KMS-11 (cell line): ENCODE results near the gene CLDN7.

Experiments
- H2AFZ ChIP-seq: fragments of 200-600 bp; sonication (generic); 2 replicates; pipeline ENCODE4 v1.6.1; 2016; ENCODE audit warnings: antibody characterized with exemption, mixed run types, low read depth
- H3K27ac ChIP-seq: fragments of 200-600 bp; sonication (generic); 2 replicates; pipeline ENCODE4 v1.6.1; 2016; ENCODE audit warnings: mild to moderate bottlenecking, mixed run types
- H3K27me3 ChIP-seq: fragments of 200-600 bp; sonication (generic); 2 replicates; pipeline ENCODE4 v1.6.1; 2017; ENCODE audit warnings: mild to moderate bottlenecking, low read depth, mixed run types, moderate library complexity; ENCODE audit not compliant: insufficient read depth
- H3K36me3 ChIP-seq: fragments of 200-600 bp; sonication (generic); 2 replicates; pipeline ENCODE4 v1.6.1; 2017; ENCODE audit warnings: mild to moderate bottlenecking, mixed run types; ENCODE audit not compliant: insufficient read depth
- H3K4me1 ChIP-seq: fragments of 200-600 bp; sonication (generic); 2 replicates; pipeline ENCODE4 v1.6.1; 2016; ENCODE audit warnings: mild to moderate bottlenecking, low read depth, mixed run types; ENCODE audit not compliant: poor library complexity, severe bottlenecking
- H3K4me2 ChIP-seq: fragments of 200-600 bp; sonication (generic); 2 replicates; pipeline ENCODE4 v1.7.0; 2016; ENCODE audit warnings: mild to moderate bottlenecking, mixed run types
- H3K4me3 ChIP-seq: fragments of 200-600 bp; sonication (generic); IDR thresholded peaks from 2 replicates; pipeline ENCODE4 v1.6.1; 2017; ENCODE audit warnings: low read depth, low read length, mixed read lengths; ENCODE audit not compliant: insufficient read depth
- H3K79me2 ChIP-seq: fragments of 200-600 bp; sonication (generic); 2 replicates; pipeline ENCODE4 v1.6.1; 2016; ENCODE audit warnings: low read depth, mixed run types; ENCODE audit not compliant: insufficient read depth
- H3K9ac ChIP-seq: fragments of 200-600 bp; sonication (generic); 2 replicates; pipeline ENCODE4 v1.6.1; 2016; ENCODE audit warnings: mild to moderate bottlenecking, mixed run types
- H4K20me1 ChIP-seq: fragments of 200-600 bp; sonication (generic); 2 replicates; pipeline ENCODE4 v1.6.1; 2016; ENCODE audit warnings: mild to moderate bottlenecking, mixed run types; ENCODE audit not compliant: insufficient read depth
- CTCF ChIP-seq: fragments of 200-600 bp; sonication (generic); conservative IDR thresholded peaks from 2 replicates; pipeline ENCODE4 v1.6.1; 2017; ENCODE audit warnings: low read depth, mild to moderate bottlenecking, antibody characterized with exemption, low read length, moderate library complexity, mixed read lengths

Gene CLDN7

GRCh38 chr17:7282752-7283321, 20.6 kb upstream of the CLDN7 start:
- no peak overlapping the region for H2AFZ ChIP-seq
- no peaks in the 10 kb centered on the region for H3K36me3 ChIP-seq
- no peaks in the 10 kb centered on the region for H3K4me1 ChIP-seq
- H3K79me2 ChIP-seq = no peaks in the 10 kb centered on the region
- no peaks in the 10 kb centered on the region for H3K27me3 ChIP-seq
- H3K4me3 ChIP-seq = no peak overlapping the region
- TF ChIP-seq CTCF = no peak
- no peak overlapping the region for H3K9ac ChIP-seq
- no peak overlapping the region for H3K4me2 ChIP-seq
- no peak overlapping the region for H3K27ac ChIP-seq
- H4K20me1 ChIP-seq = no peaks in the 10 kb centered on the region

GRCh38 chr17:7281953-7282751, 19.9 kb upstream of the CLDN7 start:
- Histone ChIP-seq H3K9ac (no peak overlapping the region), H3K27ac (no peak overlapping the region), H2AFZ (no peak overlapping the region)

GRCh38 chr17:7281074-7281952, 19.0 kb upstream of the CLDN7 start, which contains the start of gene SLC2A4:
SLC2A4 (plus strand) TSS chr17:7281718; CDS start chr17:7281935, 217 bp downstream.
- H4K20me1 ChIP-seq = no peaks in the 10 kb centered on the region
- H2AFZ ChIP-seq = peak within 1 kb of the TSS; percentile 26; the same call in 1 of the 2 replicates
- no peaks in the 10 kb centered on the region for H3K4me1 ChIP-seq
- no peak within 1 kb of the TSS for H3K9ac ChIP-seq
- H3K4me3 ChIP-seq = no peak within 1 kb of the TSS
- no peaks in the 10 kb centered on the region for H3K36me3 ChIP-seq
- no peaks in the 10 kb centered on the region for H3K79me2 ChIP-seq
- no peak within 1 kb of the TSS for H3K27ac ChIP-seq
- no peak for TF ChIP-seq CTCF
- 0 out of 2 replicates have a peak within 1 kb of the TSS, but pooled peaks have one; percentile 25 for H3K4me2 ChIP-seq
- no peaks in the 10 kb centered on the region for H3K27me3 ChIP-seq

More at GRCh38 chr17:7281953-7282751, 19.9 kb upstream of the CLDN7 start:
- H3K79me2 ChIP-seq = no peaks in the 10 kb centered on the region
- H4K20me1 ChIP-seq = no peaks in the 10 kb centered on the region
- no peak for TF ChIP-seq CTCF
- no peaks in the 10 kb centered on the region for H3K27me3 ChIP-seq
- H3K4me2 ChIP-seq = no peak overlapping the region
- H3K4me3 ChIP-seq = no peak overlapping the region
- H3K4me1 ChIP-seq = no peaks in the 10 kb centered on the region
- H3K36me3 ChIP-seq = no peaks in the 10 kb centered on the region

GRCh38 chr17:7280519-7281073, 18.3 kb upstream of the CLDN7 start:
- TF ChIP-seq CTCF = no peak
- Histone ChIP-seq H3K79me2 (no peaks in the 10 kb centered on the region), H3K4me2 (no peak overlapping the region), H3K36me3 (no peaks in the 10 kb centered on the region), H3K4me3 (no peak overlapping the region), H2AFZ (peak overlapping the region; percentile 26; the same call in 1 of the 2 replicates), H4K20me1 (no peaks in the 10 kb centered on the region), H3K27ac (no peak overlapping the region), H3K27me3 (no peaks in the 10 kb centered on the region), H3K9ac (no peak overlapping the region), H3K4me1 (no peaks in the 10 kb centered on the region)
